ENCODE data around the gene USP15.

The USP15 gene

GRCh38 chr12:62259993-62260732 lies at the start of gene USP15:
Gene USP15 (plus strand): TSS chr12:62260404. CDS start chr12:62260415, 11 bp downstream.
- peak; percentile 93 for DNase-seq

- DNase-seq = no peak
Observed at GRCh38 chr12:62210422-62210821, 49.8 kb upstream of the USP15 start.

- no peak for DNase-seq
Observed at GRCh38 chr12:62211510-62211909, 48.7 kb upstream of the USP15 start.

GRCh38 chr12:62214846-62215245 lies 45.4 kb upstream of the USP15 start:
- DNase-seq = no peak

- DNase-seq = no peak
Observed at GRCh38 chr12:62215506-62215905, 44.7 kb upstream of the USP15 start.

GRCh38 chr12:62217466-62218194 lies 42.6 kb upstream of the USP15 start:
- DNase-seq = no peak

GRCh38 chr12:62221107-62221506 lies 39.1 kb upstream of the USP15 start:
- DNase-seq = no peak

- no peak for DNase-seq
Observed at GRCh38 chr12:62224601-62225000, 35.6 kb upstream of the USP15 start.

GRCh38 chr12:62227091-62227490 lies 33.1 kb upstream of the USP15 start:
- DNase-seq = no peak

- DNase-seq = no peak
Observed at GRCh38 chr12:62230652-62231051, 29.6 kb upstream of the USP15 start.

GRCh38 chr12:62232143-62232729 lies 28.0 kb upstream of the USP15 start:
- no peak for DNase-seq

GRCh38 chr12:62233805-62234204 lies 26.4 kb upstream of the USP15 start:
- no peak for DNase-seq

GRCh38 chr12:62239571-62239970 lies 20.6 kb upstream of the USP15 start:
- DNase-seq = no peak

GRCh38 chr12:62247281-62248045 lies 12.7 kb upstream of the USP15 start:
- no peak for DNase-seq

- DNase-seq = no peak
Observed at GRCh38 chr12:62248873-62249272, 11.3 kb upstream of the USP15 start.

GRCh38 chr12:62249419-62249818 lies 10.8 kb upstream of the USP15 start:
- no peak for DNase-seq

GRCh38 chr12:62250671-62251608 lies 9.3 kb upstream of the USP15 start:
- no peak for DNase-seq

- DNase-seq = no peak
Observed at GRCh38 chr12:62251609-62251958, 8.6 kb upstream of the USP15 start.

GRCh38 chr12:62252576-62252975 lies 7.6 kb upstream of the USP15 start:
- DNase-seq = no peak

- DNase-seq = no peak
Observed at GRCh38 chr12:62254967-62255366, 5.2 kb upstream of the USP15 start.

GRCh38 chr12:62256408-62257096 lies 3.7 kb upstream of the USP15 start:
- DNase-seq = no peak

- no peak for DNase-seq
Observed at GRCh38 chr12:62258231-62258630, 2.0 kb upstream of the USP15 start.

All from NCI-H1417 treated with DMSO at 0.1 percent for 48 hours (cell line).